ENCODE results near the gene HAND1.
"Not testable (repeated sequence)": the region's sequence is repeated elsewhere in the genome, so short reads cannot be mapped to it uniquely, and the experiment has no call there.

Gene HAND1

GRCh38 chr5:154478224-154478565 is at the start of gene HAND1:
Gene HAND1 (minus strand): TSS chr5:154478227. CDS start chr5:154478008, 219 bp downstream.
- DNase-seq, result no peak

- DNase-seq, result no peak
Measured at GRCh38 chr5:154526231-154527226, 48.5 kb upstream of the HAND1 start.

GRCh38 chr5:154524859-154525258 is 46.8 kb upstream of the HAND1 start:
- no peak for DNase-seq

GRCh38 chr5:154524181-154524580 is 46.2 kb upstream of the HAND1 start:
- no peak for DNase-seq

GRCh38 chr5:154523709-154524108 is 45.7 kb upstream of the HAND1 start:
- DNase-seq, result no peak

GRCh38 chr5:154523104-154523503 is 45.1 kb upstream of the HAND1 start:
- DNase-seq, result no peak

- no peak for DNase-seq
Measured at GRCh38 chr5:154522284-154522683, 44.3 kb upstream of the HAND1 start.

GRCh38 chr5:154521756-154522155 is 43.7 kb upstream of the HAND1 start:
- DNase-seq, result no peak

- DNase-seq, result no peak
Measured at GRCh38 chr5:154520861-154521453, 42.9 kb upstream of the HAND1 start.

- DNase-seq, result no peak
Measured at GRCh38 chr5:154519359-154519758, 41.3 kb upstream of the HAND1 start.

- DNase-seq, result no peak
Measured at GRCh38 chr5:154518438-154518867, 40.4 kb upstream of the HAND1 start.

GRCh38 chr5:154517810-154518437 is 39.9 kb upstream of the HAND1 start:
- DNase-seq, result no peak

GRCh38 chr5:154517181-154517580 is 39.2 kb upstream of the HAND1 start:
- DNase-seq, result no peak

- no peak for DNase-seq
Measured at GRCh38 chr5:154516475-154516874, 38.4 kb upstream of the HAND1 start.

- DNase-seq, result not testable (repeated sequence)
Measured at GRCh38 chr5:154515488-154515887, 37.5 kb upstream of the HAND1 start.

GRCh38 chr5:154514331-154514730 is 36.3 kb upstream of the HAND1 start:
- DNase-seq, result no peak

GRCh38 chr5:154513669-154514084 is 35.6 kb upstream of the HAND1 start:
- peak; percentile 7 for DNase-seq

GRCh38 chr5:154511984-154512383 is 34.0 kb upstream of the HAND1 start:
- no peak for DNase-seq

GRCh38 chr5:154509784-154510555 is 31.9 kb upstream of the HAND1 start:
- DNase-seq, result no peak

GRCh38 chr5:154508114-154508513 is 30.1 kb upstream of the HAND1 start:
- DNase-seq, result no peak

- DNase-seq, result no peak
Measured at GRCh38 chr5:154506716-154507080, 28.7 kb upstream of the HAND1 start.

GRCh38 chr5:154506049-154506715 is 28.2 kb upstream of the HAND1 start:
- DNase-seq, result no peak
